WI38 (cell line): ENCODE data around the gene GDF11.
A peak's percentile ranks its signal among the peaks of the same experiment; 100 is the strongest.

Experiments used
- H3K4me3 ChIP-seq: 2 replicates; pipeline ENCODE4 v1.5.1; 2011; ENCODE audit warnings: low read depth, mild to moderate bottlenecking, control low read depth, low read length
- TF ChIP-seq, protein P1 (sequence below): IDR thresholded peaks from 2 replicates; pipeline ENCODE4 v1.5.1; 2012; ENCODE audit warnings: low read depth, mild to moderate bottlenecking, control low read depth, low read length

Gene GDF11

DNA sequence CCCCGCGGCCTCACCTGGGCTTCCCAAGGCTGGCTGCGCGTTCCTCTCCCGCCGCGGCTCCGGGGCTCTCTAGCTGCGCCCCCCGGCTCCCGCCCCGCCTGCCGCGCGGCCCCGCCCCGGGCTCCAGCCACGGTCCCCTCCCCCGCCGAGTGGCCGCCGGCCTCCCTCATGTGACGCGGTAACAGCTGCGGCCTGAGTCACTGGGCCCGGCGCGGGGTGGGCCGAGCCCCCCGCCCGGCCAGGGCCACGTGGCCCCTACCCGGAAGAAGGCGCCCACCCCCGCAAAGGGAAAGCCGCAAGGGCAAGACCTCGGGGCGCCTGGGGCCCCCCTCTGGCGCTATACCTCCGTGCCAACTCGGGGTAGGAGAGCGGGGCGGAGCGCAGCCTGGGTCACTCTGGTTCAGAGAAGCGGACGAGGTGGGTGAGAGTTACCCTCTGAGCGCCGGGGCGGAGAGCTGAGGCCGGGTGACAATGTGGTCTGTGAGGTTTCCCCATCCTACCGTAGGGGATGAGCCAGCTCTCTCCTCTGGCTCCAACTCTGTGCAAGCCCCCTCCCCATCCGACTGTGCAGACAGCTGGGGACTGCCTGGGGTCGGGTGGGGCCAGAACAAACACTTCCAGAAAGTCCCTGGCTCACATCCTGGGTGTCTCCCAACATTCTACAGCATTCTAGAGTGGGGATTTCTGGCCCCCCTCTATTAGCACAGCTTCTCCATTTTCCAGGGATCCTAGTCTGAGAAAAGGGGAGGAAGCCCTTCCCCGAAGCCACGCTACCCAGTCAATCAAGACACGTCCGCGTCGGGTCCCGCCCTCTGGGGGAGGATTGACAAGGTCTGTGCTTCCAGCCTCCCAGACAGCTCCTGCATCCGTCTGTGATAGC lies 13.7 kb upstream of the GDF11 start, which contains the start of gene CD63:
TSS of gene CD63 (minus strand) at position 71 of the 880 bp plus-strand sequence. CDS start 668 bp downstream, outside the sequence.
- H3K4me3 ChIP-seq = peak within 1 kb of the TSS; percentile 95
- TF ChIP-seq, protein P1, sequence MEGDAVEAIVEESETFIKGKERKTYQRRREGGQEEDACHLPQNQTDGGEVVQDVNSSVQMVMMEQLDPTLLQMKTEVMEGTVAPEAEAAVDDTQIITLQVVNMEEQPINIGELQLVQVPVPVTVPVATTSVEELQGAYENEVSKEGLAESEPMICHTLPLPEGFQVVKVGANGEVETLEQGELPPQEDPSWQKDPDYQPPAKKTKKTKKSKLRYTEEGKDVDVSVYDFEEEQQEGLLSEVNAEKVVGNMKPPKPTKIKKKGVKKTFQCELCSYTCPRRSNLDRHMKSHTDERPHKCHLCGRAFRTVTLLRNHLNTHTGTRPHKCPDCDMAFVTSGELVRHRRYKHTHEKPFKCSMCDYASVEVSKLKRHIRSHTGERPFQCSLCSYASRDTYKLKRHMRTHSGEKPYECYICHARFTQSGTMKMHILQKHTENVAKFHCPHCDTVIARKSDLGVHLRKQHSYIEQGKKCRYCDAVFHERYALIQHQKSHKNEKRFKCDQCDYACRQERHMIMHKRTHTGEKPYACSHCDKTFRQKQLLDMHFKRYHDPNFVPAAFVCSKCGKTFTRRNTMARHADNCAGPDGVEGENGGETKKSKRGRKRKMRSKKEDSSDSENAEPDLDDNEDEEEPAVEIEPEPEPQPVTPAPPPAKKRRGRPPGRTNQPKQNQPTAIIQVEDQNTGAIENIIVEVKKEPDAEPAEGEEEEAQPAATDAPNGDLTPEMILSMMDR = no peak

DNA sequence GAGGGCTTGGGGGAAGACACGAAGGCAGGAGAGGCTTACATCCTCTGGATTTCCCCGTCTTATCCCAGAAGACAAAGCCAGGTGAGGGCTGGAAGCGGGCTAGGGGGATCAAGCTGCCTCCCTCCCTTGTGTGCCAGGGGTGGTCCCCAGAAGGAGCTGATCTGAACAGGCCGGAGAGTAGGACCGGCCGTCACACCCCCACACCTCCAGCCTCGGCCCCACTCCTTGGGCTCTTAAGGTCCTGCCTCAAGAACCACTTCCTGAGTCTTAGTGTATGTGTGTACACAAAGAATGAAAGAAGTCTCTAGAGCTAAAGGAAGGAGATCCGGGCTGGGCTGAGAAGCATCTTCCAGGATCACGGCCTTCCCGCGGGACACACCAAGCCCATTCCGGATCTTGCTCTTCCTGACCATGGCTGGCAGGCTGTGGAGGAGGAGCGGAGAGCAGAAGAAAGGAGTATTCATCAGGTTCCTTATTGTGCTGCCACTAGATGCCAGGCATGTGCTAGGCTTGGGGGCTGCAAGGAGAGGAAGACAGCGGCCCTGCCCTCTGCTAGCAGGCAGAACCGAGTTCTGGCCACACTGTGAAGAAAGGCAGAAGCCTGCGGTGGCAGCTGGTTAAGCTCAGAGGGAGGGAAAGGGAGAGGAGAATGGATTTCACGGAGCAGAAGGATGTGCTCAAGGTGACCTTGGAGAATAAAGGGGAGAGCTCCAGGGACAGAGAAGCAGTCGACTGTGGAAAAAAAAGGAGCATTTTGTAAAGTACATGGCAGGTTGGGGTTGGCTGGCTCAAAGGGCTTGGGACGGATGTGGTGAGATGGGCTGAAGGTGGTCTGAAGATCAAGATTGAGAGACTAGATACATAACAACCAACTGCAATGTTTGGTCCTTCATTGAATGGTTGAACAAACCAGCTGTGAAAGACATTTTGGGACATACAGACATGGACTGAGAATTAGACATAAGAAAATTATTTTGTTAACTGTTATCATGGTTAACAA lies 12.8 kb upstream of the GDF11 start:
- H3K4me3 ChIP-seq = peak overlapping the region; percentile 95
- TF ChIP-seq, protein P1 = no peak

- no peak overlapping the region for H3K4me3 ChIP-seq
- TF ChIP-seq, protein P1 = no peak
Measured at GRCh38 chr12:55732288-55732687, 10.6 kb upstream of the GDF11 start.

- no peak overlapping the region for H3K4me3 ChIP-seq
- TF ChIP-seq, protein P1 = no peak
Measured at GRCh38 chr12:55733021-55733555, 9.8 kb upstream of the GDF11 start.

- TF ChIP-seq, protein P1 = no peak
- H3K4me3 ChIP-seq = no peak overlapping the region
Measured at GRCh38 chr12:55733858-55734257, 9.1 kb upstream of the GDF11 start.

DNA sequence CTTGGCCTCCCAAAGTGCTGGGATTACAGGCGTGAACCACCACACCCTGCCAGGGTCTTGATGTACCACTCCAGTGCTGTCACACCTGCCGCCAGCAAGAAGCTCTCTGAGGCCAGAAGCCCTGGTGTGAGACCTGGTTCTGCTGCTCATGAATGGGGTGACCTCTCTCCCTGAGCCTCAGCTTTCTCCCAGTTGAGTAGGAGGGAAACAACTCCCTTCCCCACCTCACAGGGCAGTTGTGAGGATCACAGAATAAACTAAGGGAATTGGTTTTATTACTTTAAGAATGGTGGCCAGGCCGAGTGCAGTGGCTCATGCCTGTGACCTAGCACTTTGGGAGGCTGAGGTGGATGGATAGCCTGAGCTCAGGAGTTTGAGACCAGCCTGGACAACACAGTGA lies 8.3 kb upstream of the GDF11 start:
- no peak overlapping the region for H3K4me3 ChIP-seq
- TF ChIP-seq, protein P1 = no peak
